Measurements from ENCODE around the gene CORO2B.

Gene CORO2B

DNA sequence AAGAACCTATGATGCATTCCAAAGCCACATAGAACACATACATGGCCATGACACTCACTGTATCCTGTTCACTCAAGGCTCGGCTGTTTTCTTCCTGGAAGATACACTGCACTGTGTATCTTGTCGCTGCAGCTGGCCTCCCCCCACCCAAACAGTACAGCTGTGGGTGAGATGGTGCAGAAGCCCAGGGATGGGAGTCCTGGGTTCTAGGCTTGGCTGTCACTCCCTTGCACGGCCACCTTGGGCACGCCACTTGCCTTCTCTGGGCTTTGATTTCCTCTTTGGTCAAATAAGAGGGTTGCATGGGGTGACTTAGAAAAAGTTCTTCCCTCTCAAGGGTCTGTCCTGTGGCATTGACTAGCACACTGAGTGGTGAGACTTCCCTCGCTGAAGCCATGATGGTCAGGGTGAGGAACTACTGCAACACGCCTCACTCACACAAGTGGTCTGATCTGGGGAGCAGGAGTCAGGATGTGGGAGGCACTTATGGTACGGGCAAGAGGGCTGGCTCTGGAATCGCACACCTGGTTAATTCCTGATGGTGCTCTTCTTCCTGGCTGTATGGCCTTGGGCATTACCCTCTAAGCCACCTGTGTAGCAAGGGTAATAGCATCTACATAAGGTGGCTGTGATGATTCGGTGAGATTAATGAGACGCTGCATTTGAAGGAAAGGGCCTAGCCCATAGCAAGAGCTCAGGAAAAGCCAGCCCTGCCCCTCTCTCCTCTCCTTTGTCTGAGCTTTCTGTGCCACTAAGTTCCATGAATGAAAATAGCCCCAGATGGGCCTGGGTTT, 197.9 kb downstream of the CORO2B start:
- peak in 3 of 4 experiments; percentile 34 to 48 (median 37) for DNase-seq
